GM21528 (cell line): ENCODE data around the gene SORD.
"Not testable (repeated sequence)": the region's sequence is repeated elsewhere in the genome, so short reads cannot be mapped to it uniquely, and the experiment has no call there.

Experiments
- ATAC-seq: cut with Tn5 transposase; IDR thresholded peaks from one replicate; pipeline ENCODE4 v1.9.1; 2021; ENCODE audit warnings: mild to moderate bottlenecking, moderate library complexity; ENCODE audit not compliant: unreplicated experiment, low FRiP score

SORD gene

GRCh38 chr15:45022871-45023658, at the start of gene SORD:
Gene SORD (plus strand): TSS chr15:45023195. CDS start chr15:45023284, 89 bp downstream.
- ATAC-seq = peak; percentile 95

GRCh38 chr15:44976183-44976582, 46.8 kb upstream of the SORD start:
- ATAC-seq = not testable (repeated sequence)

- ATAC-seq = not testable (repeated sequence)
Measured at GRCh38 chr15:44977781-44978180, 45.2 kb upstream of the SORD start.

GRCh38 chr15:44979617-44980339, 43.2 kb upstream of the SORD start:
- not testable (repeated sequence) for ATAC-seq

GRCh38 chr15:44984144-44984543, 38.9 kb upstream of the SORD start:
- ATAC-seq = not testable (repeated sequence)

GRCh38 chr15:44986346-44987055, 36.5 kb upstream of the SORD start:
- ATAC-seq = not testable (repeated sequence)

GRCh38 chr15:44987711-44988110, 35.3 kb upstream of the SORD start:
- not testable (repeated sequence) for ATAC-seq

GRCh38 chr15:44988184-44988869, 34.7 kb upstream of the SORD start:
- ATAC-seq = not testable (repeated sequence)

GRCh38 chr15:44988870-44989219, 34.1 kb upstream of the SORD start:
- ATAC-seq = not testable (repeated sequence)

- ATAC-seq = not testable (repeated sequence)
Measured at GRCh38 chr15:44997632-44998031, 25.4 kb upstream of the SORD start.

GRCh38 chr15:44999105-44999504, 23.9 kb upstream of the SORD start:
- no peak for ATAC-seq

- ATAC-seq = not testable (repeated sequence)
Measured at GRCh38 chr15:45001180-45001579, 21.8 kb upstream of the SORD start.

- ATAC-seq = not testable (repeated sequence)
Measured at GRCh38 chr15:45003731-45004410, 19.1 kb upstream of the SORD start.

- ATAC-seq = not testable (repeated sequence)
Measured at GRCh38 chr15:45004590-45005175, 18.3 kb upstream of the SORD start.

GRCh38 chr15:45009046-45009445, 13.9 kb upstream of the SORD start:
- no peak for ATAC-seq

GRCh38 chr15:45015114-45015513, 7.9 kb upstream of the SORD start:
- ATAC-seq = not testable (repeated sequence)

GRCh38 chr15:45020222-45020900, 2.6 kb upstream of the SORD start:
- not testable (repeated sequence) for ATAC-seq

- not testable (repeated sequence) for ATAC-seq
Measured at GRCh38 chr15:45020901-45021259, 2.1 kb upstream of the SORD start.

GRCh38 chr15:45021348-45021747, 1.6 kb upstream of the SORD start:
- no peak for ATAC-seq
